ENCODE measurements around the gene FZR1. TPM values are rescaled to one million over a fixed set of nuclear protein-coding genes. Genes with fewer than 3 reads are reported as not detected.

FZR1 gene
- total RNA-seq, 1 donor from 2014 or later = 54.9 TPM

GRCh38 chr19:3476830-3477229 is 29.3 kb upstream of the FZR1 start:
- H3K4me3 Mint-ChIP-seq = no peak overlapping the region
- H3K36me3 Mint-ChIP-seq = no peaks in the 10 kb centered on the region
- no peaks in the 10 kb centered on the region for H3K4me1 Mint-ChIP-seq
- TF ChIP-seq CTCF (IDR thresholded peaks at IDR 0.05; ENCODE audit: unreplicated experiment) = no peak
- H3K27ac Mint-ChIP-seq = no peak overlapping the region
- DNase-seq (ENCODE audit: low spot score in 2 of 2, unreplicated experiment in 2 of 2) = no peak
- peaks cover 22% of the 10 kb centered on the region for H3K27me3 Mint-ChIP-seq (ENCODE audit: low read depth)
- H3K9me3 Mint-ChIP-seq = no peaks in the 10 kb centered on the region

GRCh38 chr19:3477506-3477905 is 28.6 kb upstream of the FZR1 start:
- Mint-ChIP-seq H3K4me1 (no peaks in the 10 kb centered on the region), H3K4me3 (no peak overlapping the region), H3K9me3 (no peaks in the 10 kb centered on the region), H3K36me3 (no peaks in the 10 kb centered on the region), H3K27ac (no peak overlapping the region), H3K27me3 (ENCODE audit: low read depth) (peaks cover 28% of the 10 kb centered on the region)
- TF ChIP-seq CTCF (IDR thresholded peaks at IDR 0.05; ENCODE audit: unreplicated experiment) = no peak
- no peak for DNase-seq (ENCODE audit: low spot score in 2 of 2, unreplicated experiment in 2 of 2)

DNA sequence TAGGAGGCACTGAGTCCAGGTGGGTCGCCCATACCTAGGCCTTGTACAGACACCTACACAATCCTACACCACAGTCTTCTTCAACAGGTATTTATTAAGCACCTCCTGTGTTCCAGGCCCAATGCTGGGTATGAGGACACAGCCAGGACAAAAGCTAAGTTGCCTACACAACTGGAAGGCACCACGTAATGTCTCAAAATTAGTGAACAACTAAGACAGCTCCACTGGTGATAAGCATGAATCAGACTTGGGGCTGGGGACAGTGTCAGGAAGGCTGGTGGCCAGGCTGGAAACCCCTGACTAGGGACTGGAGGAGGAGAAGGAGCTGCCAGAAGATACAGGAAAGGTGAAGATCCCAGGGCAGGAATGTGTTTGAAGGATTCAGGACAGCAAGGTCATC is 28.2 kb upstream of the FZR1 start:
- Mint-ChIP-seq H3K4me1 (no peaks in the 10 kb centered on the region), H3K4me3 (no peak overlapping the region), H3K27ac (no peak overlapping the region), H3K9me3 (no peaks in the 10 kb centered on the region), H3K36me3 (no peaks in the 10 kb centered on the region), H3K27me3 (ENCODE audit: low read depth) (peaks cover 29% of the 10 kb centered on the region)
- no peak for DNase-seq (ENCODE audit: low spot score in 2 of 2, unreplicated experiment in 2 of 2)
- no peak for TF ChIP-seq CTCF (IDR thresholded peaks at IDR 0.05; ENCODE audit: unreplicated experiment)

DNA sequence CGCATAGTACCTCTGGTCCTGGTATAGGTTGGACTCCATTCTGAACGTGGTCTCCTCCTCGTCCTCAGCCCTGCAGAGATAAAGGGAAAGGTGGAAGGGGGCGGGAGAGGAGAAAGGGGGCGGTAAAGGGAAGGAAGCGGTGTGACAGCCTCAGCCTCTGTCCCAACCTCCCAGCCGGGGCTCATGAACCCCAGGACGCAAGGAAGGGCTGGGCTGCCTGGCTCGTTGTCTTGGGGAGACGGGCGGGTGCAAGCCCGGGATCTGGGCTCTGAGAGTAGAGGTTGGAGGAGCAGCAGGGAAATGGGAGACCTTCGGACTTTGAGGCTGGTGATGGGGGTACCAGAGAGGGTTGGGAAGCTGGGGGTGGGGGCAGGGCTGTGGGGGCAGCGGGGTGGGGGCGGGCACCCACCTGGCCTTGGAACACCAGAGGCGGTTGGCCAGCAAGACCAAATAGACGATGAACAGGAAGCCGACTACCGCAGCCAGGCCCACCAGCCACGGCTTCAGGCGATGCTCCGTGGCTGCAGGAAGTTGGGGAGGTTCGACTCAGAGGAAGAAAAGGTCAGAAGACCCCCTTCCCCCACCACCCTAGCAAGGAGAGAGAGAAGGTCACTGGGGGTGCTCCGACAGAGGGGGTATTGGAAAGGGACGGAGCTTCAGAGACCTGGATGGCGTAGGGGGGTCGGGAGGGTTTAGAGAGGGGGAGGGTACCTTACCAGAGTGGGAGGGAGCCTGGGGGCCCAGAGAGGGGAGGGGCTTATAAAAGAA is 27.5 kb upstream of the FZR1 start:
- Mint-ChIP-seq H3K27ac (no peak overlapping the region), H3K27me3 (ENCODE audit: low read depth) (peaks cover 30% of the 10 kb centered on the region), H3K9me3 (no peaks in the 10 kb centered on the region), H3K4me3 (no peak overlapping the region), H3K36me3 (no peaks in the 10 kb centered on the region), H3K4me1 (no peaks in the 10 kb centered on the region)
- no peak for DNase-seq (ENCODE audit: low spot score in 2 of 2, unreplicated experiment in 2 of 2)
- TF ChIP-seq CTCF (IDR thresholded peaks at IDR 0.05; ENCODE audit: unreplicated experiment) = no peak

- TF ChIP-seq CTCF (IDR thresholded peaks at IDR 0.05; ENCODE audit: unreplicated experiment) = no peak
- no peak overlapping the region for H3K4me3 Mint-ChIP-seq
- no peaks in the 10 kb centered on the region for H3K9me3 Mint-ChIP-seq
- no peaks in the 10 kb centered on the region for H3K4me1 Mint-ChIP-seq
- H3K36me3 Mint-ChIP-seq = no peaks in the 10 kb centered on the region
- DNase-seq (ENCODE audit: low spot score in 2 of 2, unreplicated experiment in 2 of 2) = no peak
- H3K27me3 Mint-ChIP-seq (ENCODE audit: low read depth) = peaks cover 27% of the 10 kb centered on the region
- no peak overlapping the region for H3K27ac Mint-ChIP-seq
These were observed 26.8 kb upstream of the FZR1 start for GRCh38 chr19:3479177-3479833.
